MCF 10A (cell line): ENCODE measurements around the gene NSD1. TPM values are rescaled to one million over a fixed set of nuclear protein-coding genes. Genes with fewer than 3 reads are reported as not detected.

Experiments used
- BruUV-seq: library from RNA; stranded (reverse); fragments of 400-500 nt; replicated peaks from 2 replicates; lab custom pipeline; 2021; lab: Mats Ljungman, UMichigan
- CTCF ChIA-PET: fragments of 300-600 bp; sonication (Branson Sonifier 250); formaldehyde crosslinking; extraction: SDS; loops from one replicate; lab custom pipeline; 2021; ENCODE audit warnings: antibody characterized with exemption, inconsistent platforms; lab: Yijun Ruan, JAX
- POLR2A ChIA-PET: fragments of 300-600, 350-650 bp; sonication (Branson Sonifier 250); formaldehyde crosslinking; extraction: SDS; loops from one replicate; lab custom pipeline; 2020; ENCODE audit warnings: antibody characterized with exemption, inconsistent platforms; lab: Yijun Ruan, JAX
- DNase-seq: peaks from one replicate; pipeline ENCODE4 v3.0.0-alpha.2; 2018; ENCODE audit not compliant: unreplicated experiment
- H3K27ac Mint-ChIP-seq: one replicate; pipeline ENCODE4 v1.8.0; 2022; ENCODE audit warnings: mild to moderate bottlenecking, low read depth, mixed read lengths; ENCODE audit not compliant: unreplicated experiment
- H3K27me3 Mint-ChIP-seq: one replicate; pipeline ENCODE4 v1.8.0; 2022; ENCODE audit warnings: mixed read lengths; ENCODE audit not compliant: insufficient read depth, unreplicated experiment
- H3K36me3 Mint-ChIP-seq: one replicate; pipeline ENCODE4 v1.8.0; 2022; ENCODE audit warnings: mild to moderate bottlenecking, moderate library complexity, mixed read lengths; ENCODE audit not compliant: insufficient read depth, unreplicated experiment
- H3K4me1 Mint-ChIP-seq: one replicate; pipeline ENCODE4 v1.8.0; 2022; ENCODE audit warnings: mixed read lengths; ENCODE audit not compliant: insufficient read depth, unreplicated experiment
- H3K4me3 Mint-ChIP-seq: one replicate; pipeline ENCODE4 v1.8.0; 2022; ENCODE audit warnings: mild to moderate bottlenecking, moderate library complexity, mixed read lengths; ENCODE audit not compliant: unreplicated experiment
- H3K9me3 Mint-ChIP-seq: one replicate; pipeline ENCODE4 v1.8.0; 2022; ENCODE audit warnings: mixed read lengths; ENCODE audit not compliant: unreplicated experiment
- CTCF ChIP-seq: fragments of 200-600 bp; IDR thresholded peaks from one replicate; pipeline ENCODE4 v1.8.0; 2022; ENCODE audit warnings: antibody characterized with exemption, mild to moderate bottlenecking; ENCODE audit not compliant: unreplicated experiment
- intact Hi-C: fragments of 100-400 bp; cut with micrococcal nuclease; formaldehyde crosslinking; loops from 2 replicates; pipeline ENCODE4 v1.14.1; 2022
- total RNA-seq: library from RNA; stranded (reverse); gene quantifications from 2 replicates; pipeline ENCODE4 v1.2.3, GENCODE V29; 2022

NSD1 gene
- total RNA-seq, 1 experiment from 2014 or later, result 110 TPM

- no TSS peak for BruUV-seq
- Mint-ChIP-seq H3K27me3 (peaks cover 23% of the 10 kb centered on the region), H3K4me3 (no peak overlapping the region), H3K9me3 (no peaks in the 10 kb centered on the region), H3K36me3 (no peaks in the 10 kb centered on the region), H3K4me1 (peaks cover 11% of the 10 kb centered on the region), H3K27ac (no peak overlapping the region)
- TF ChIP-seq CTCF, result no peak
- ChIA-PET POLR2A (no interaction called here), CTCF (interaction anchor here (0.5 to 1.7 kb wide), 5 partner anchors 15 to 439 kb away, joined by 3 to 12 read pairs (median 6); no protein-coding TSS in a partner anchor)
- DNase-seq, result no peak
- intact Hi-C loops, result no loop called here
Observed at GRCh38 chr5:177097016-177097985, 36.3 kb upstream of the NSD1 start.

GRCh38 chr5:177098120-177098469 is 35.5 kb upstream of the NSD1 start:
- Mint-ChIP-seq H3K4me3 (no peak overlapping the region), H3K9me3 (no peaks in the 10 kb centered on the region), H3K27me3 (peaks cover 23% of the 10 kb centered on the region), H3K27ac (no peak overlapping the region), H3K36me3 (no peaks in the 10 kb centered on the region), H3K4me1 (peaks cover 11% of the 10 kb centered on the region)
- ChIA-PET CTCF (interaction anchor here (0.5 to 1.7 kb wide), 6 partner anchors 12 to 440 kb away, joined by 3 to 12 read pairs (median 8); partner anchors contain the start of gene FGFR4), POLR2A (no interaction called here)
- intact Hi-C loops, result no loop called here
- no peak for DNase-seq
- no peak for TF ChIP-seq CTCF
- BruUV-seq, result no TSS peak

- Mint-ChIP-seq H3K27ac (no peak overlapping the region), H3K27me3 (peaks cover 23% of the 10 kb centered on the region), H3K9me3 (no peaks in the 10 kb centered on the region), H3K36me3 (no peaks in the 10 kb centered on the region), H3K4me1 (peaks cover 11% of the 10 kb centered on the region), H3K4me3 (no peak overlapping the region)
- no TSS peak for BruUV-seq
- no peak for DNase-seq
- POLR2A ChIA-PET, result interaction anchor here (0.5 kb wide), 1 partner anchor 117 kb away, joined by 4 read pairs; no protein-coding TSS in a partner anchor
- CTCF ChIA-PET, result interaction anchor here (0.6 to 1.7 kb wide), 6 partner anchors 12 to 440 kb away, joined by 3 to 12 read pairs (median 6); partner anchors contain the start of gene FGFR4
- intact Hi-C loops, result no loop called here
- no peak for TF ChIP-seq CTCF
Observed at GRCh38 chr5:177098470-177099141, 35.0 kb upstream of the NSD1 start.
